Colon (tissue), 2 donors: ENCODE measurements around the gene MGME1.

ENCODE experiments used
- FAIRE-seq: peaks from 2 replicates; lab custom pipeline; 2012; peaks lifted over from hg19 to GRCh38; lab: Jason Lieb, UNC
- donor health status: control.
- donor health status: control.

Gene MGME1

DNA sequence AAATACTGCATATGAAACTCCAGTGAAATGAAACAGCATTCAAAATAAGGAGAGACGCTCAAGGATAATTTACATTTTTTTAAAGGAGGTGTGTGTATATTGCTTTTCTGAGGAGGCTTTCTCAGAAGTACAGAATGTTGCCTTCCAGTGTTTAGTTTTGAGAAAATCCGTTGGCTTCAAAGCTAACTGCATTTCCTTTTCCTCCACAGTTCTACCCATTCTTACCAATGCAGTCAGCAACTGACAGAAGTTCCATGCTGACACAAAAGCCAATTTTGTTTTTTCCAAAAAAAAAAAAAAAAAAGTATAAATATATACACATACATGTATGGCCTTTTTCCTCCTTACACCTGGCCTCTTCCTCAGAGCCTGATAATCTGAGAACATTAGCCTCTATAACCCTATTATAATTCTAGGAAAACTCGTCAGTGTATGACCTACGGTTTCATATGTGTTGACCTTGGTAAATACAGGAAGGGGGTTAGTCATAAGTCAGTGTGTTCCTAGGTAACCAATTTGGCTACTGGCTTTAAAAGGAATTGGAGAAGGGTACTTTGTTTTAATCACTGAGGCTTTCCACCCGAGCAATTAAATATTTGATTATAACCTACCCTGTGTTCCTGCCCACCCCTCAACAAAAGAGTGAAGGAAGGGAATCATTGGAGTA is 24.2 kb downstream of the MGME1 start:
- FAIRE-seq = no peak

- no peak for FAIRE-seq
These were observed 24.7 kb downstream of the MGME1 start for GRCh38 chr20:17993546-17993945.

- no peak for FAIRE-seq
These were observed 27.4 kb downstream of the MGME1 start for GRCh38 chr20:17995967-17996819.

DNA sequence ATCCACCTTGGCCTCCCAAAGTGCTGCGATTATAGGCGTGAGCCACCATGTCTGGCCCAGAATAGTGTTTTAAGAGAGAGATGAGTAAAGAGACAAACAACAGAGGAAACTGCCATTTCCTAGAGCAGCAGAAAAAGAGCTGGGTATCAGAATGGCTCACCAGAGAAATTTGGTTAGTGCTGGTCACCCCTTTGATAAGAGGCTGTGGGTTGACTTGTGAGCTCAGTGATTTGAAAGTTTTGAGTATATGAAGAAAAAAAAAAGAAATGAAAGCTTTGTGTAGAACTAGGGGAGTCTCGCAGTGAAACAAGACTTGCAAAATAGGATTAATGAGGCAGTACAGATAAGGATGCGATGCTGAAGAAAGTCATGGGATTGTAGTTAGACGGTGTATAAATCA is 29.6 kb downstream of the MGME1 start:
- FAIRE-seq = no peak

- no peak for FAIRE-seq
These were observed 30.7 kb downstream of the MGME1 start for GRCh38 chr20:17999566-17999965.

GRCh38 chr20:18001131-18001921 is 32.5 kb downstream of the MGME1 start:
- no peak for FAIRE-seq

GRCh38 chr20:18003897-18004296 is 35.1 kb downstream of the MGME1 start:
- FAIRE-seq = no peak

GRCh38 chr20:18004384-18005031 is 35.7 kb downstream of the MGME1 start:
- FAIRE-seq = no peak

DNA sequence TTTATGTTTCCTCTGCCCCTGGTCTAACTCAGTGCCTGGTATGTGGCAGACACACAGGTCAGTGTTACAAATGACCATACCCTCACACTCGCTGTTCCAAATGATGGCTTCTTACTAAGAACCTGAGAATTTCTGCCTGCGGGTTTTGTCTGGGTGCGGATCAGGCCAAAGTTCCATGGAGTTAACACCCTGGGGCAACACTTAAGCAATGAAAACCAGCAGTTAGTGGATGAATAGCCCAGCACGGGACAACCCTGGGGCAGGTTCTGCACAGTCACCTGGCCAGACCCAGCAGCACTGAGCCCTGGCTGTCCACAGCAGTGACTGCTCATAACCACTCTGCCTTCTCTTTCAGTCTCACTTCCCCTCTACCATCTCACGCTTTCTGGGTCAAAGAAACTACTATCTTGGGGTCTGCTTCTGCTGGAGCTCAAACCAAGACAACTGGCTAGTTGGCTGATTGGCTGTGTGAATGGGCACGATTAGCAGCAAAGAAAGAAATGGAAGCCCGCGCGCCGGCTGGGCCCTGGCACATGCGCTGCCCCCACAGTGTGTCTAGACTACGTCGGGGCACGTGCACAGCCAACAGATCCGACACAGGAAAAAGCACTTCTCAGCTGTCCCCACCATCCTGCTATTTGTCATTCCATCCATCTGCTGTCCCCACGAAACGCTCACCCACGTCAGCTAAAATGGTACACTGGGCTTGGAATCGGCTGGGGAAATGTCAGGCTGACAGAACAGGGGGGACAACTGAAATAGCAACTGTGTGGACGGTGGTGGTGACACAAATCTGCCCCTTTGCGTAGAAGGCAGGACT is 36.6 kb downstream of the MGME1 start:
- no peak for FAIRE-seq

- FAIRE-seq = no peak
These were observed 37.2 kb downstream of the MGME1 start for GRCh38 chr20:18005990-18006364.

- no peak for FAIRE-seq
These were observed 37.9 kb downstream of the MGME1 start for GRCh38 chr20:18006684-18007083.

DNA sequence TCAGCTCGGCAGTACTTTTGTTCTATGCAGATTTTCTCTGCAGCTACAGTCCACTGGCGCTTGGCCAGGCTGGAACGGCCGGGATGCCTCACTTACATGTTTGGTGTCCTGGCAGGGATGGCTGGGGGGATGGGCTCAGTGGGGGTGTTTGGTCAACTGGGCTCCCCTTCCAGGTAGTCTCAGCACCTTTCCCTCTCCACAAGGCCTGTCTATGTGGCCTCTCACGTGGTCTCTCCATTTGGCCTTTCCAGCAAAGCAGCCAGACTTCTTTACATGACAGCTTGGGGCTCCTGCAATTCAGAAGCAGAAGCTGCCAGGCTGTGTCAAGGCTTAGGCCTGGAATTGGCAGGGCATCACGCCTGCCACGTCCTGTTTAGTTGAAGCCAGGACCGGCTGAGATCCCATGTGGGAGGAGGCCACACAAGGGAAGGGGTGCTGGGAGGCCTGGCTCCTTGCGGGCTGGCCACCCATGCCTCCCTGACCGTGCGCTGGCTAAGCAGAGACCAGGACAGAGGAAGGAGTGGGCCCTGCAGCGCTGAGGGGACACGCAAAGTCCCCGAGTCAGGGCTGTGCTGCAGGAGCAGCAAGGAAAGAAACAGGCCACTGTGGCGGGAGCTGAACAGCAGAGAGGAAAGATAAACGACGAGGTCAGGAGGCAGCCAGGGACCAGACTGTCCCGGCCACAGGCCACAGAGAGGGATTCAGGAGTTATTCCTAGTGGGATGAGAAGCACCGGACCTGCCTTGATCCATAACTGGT is 38.9 kb downstream of the MGME1 start:
- no peak for FAIRE-seq

DNA sequence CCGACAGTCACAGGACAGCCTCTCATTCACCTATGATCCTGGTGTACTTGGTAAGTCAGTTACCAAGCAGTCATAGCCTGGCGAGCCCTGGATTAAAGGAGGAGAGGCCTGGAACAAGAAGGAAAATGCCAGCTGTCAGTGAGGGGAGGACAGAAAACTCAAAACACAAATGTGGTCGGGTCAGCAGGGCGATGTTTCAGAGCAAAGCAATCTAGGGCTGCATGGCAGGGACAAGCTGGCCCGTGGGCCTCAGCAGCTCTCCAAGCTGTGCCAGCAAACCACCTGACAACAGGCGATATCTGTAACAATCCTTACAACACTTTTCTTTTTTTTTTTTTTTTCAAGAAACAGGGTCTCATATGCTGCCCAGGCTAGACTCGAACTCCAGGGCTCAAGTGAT is 40.3 kb downstream of the MGME1 start:
- FAIRE-seq = no peak

DNA sequence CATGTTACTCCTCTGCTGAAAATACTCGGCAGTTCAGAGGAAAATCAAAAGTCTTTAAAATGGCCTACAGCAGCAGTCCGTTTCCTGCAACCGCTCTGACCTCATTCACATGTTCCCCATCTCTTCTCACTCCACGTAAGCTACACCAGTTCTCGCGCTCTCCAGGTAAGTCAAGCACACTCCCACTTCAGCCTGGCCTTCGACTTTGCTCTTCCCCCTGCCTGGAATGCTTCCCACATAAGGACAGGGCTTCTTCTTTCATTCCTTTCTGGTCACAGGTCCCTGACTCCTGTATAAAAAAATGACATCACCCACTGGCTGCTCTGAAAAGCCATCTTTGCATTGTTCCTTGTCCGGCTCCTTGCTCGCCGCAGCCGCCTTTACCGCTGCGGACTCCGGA is 42.7 kb downstream of the MGME1 start:
- FAIRE-seq = no peak

- no peak for FAIRE-seq
These were observed 43.3 kb downstream of the MGME1 start for GRCh38 chr20:18011951-18012645.

DNA sequence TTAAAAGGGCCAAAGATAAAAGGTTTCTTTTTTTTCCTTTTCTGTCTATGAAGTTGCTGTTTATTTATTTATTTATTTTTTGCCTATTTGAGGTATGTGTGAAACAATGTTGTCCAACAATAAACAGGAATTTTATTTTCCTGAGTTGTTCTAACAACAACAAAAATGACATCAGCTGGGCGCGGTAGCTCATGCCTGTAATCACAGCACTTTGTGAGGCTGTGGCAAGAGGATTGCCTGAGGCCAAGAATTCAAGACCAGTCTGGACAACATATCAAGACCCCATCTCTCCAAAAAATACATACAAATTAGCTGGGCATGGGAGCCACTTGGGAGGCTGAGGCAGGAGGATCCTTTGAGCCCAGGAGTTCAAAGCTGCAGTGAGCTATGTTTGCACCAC is 44.1 kb downstream of the MGME1 start:
- no peak for FAIRE-seq

- FAIRE-seq = no peak
These were observed 45.6 kb downstream of the MGME1 start for GRCh38 chr20:18014411-18014810.

DNA sequence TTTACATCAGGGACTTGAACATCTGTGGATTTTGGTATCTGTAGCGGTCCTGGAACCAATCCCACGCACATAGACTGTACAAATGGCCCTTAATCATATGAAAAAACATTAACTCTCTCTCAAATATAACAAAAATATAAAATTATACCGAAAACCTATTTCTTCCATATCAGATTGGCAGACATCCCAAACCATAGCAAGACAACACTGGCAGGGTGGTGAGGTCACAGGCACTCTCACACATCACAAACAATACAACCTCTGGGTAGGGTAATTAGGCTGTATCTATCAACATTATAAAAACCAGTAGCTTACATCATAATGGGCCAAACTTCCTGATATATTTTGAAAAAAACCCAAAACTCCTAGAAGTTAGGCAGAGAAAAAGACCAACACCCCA is 48.0 kb downstream of the MGME1 start:
- no peak for FAIRE-seq

GRCh38 chr20:18018100-18018499 is 49.3 kb downstream of the MGME1 start:
- no peak for FAIRE-seq

DNA sequence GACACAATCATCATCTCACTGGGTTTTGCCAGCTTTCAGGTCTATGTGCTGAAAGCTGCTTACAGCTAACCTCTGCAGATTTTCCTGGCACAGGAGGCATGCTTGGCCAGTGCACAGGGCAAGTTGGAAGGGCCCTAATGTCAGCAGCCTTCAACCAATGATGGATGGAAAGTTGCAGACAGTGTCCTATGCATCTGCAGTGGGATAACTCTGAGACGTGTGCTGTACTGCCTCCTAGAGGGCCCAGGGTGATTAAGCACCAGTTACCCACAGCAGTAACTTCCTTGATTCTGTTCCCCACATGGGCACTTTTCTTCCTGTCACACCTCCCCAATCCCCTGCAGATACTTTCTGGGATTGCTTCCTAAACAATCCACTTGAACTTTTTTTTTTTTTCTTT is 50.2 kb downstream of the MGME1 start:
- no peak for FAIRE-seq
